HG03196 (cell line): ENCODE data around the gene LPCAT1.

Experiments used
- ATAC-seq: cut with Tn5 transposase; IDR thresholded peaks from one replicate; pipeline ENCODE4 v1.9.1; 2021; ENCODE audit not compliant: unreplicated experiment

Gene LPCAT1

GRCh38 chr5:1445689-1446601 lies 77.8 kb downstream of the LPCAT1 start:
- ATAC-seq, result no peak

- no peak for ATAC-seq
Measured at GRCh38 chr5:1445313-1445688, 78.5 kb downstream of the LPCAT1 start, which contains the start of gene SLC6A3. Gene SLC6A3 (minus strand): TSS chr5:1445440. CDS start chr5:1443197, 2,243 bp downstream.

- ATAC-seq, result no peak
Measured at GRCh38 chr5:1444361-1445189, 79.2 kb downstream of the LPCAT1 start.

- ATAC-seq, result no peak
Measured at GRCh38 chr5:1443991-1444360, 79.8 kb downstream of the LPCAT1 start.

GRCh38 chr5:1443171-1443570 lies 80.6 kb downstream of the LPCAT1 start:
- ATAC-seq, result no peak

GRCh38 chr5:1442222-1443145 lies 81.3 kb downstream of the LPCAT1 start:
- ATAC-seq, result no peak

- ATAC-seq, result no peak
Measured at GRCh38 chr5:1441166-1441865, 82.4 kb downstream of the LPCAT1 start.

- no peak for ATAC-seq
Measured at GRCh38 chr5:1440098-1440493, 83.7 kb downstream of the LPCAT1 start.

- no peak for ATAC-seq
Measured at GRCh38 chr5:1439388-1440097, 84.2 kb downstream of the LPCAT1 start.

- ATAC-seq, result no peak
Measured at GRCh38 chr5:1438871-1439270, 84.9 kb downstream of the LPCAT1 start.

- no peak for ATAC-seq
Measured at GRCh38 chr5:1437876-1438559, 85.7 kb downstream of the LPCAT1 start.

GRCh38 chr5:1437226-1437829 lies 86.4 kb downstream of the LPCAT1 start:
- no peak for ATAC-seq

GRCh38 chr5:1436681-1437080 lies 87.1 kb downstream of the LPCAT1 start:
- no peak for ATAC-seq

GRCh38 chr5:1436036-1436435 lies 87.7 kb downstream of the LPCAT1 start:
- no peak for ATAC-seq

GRCh38 chr5:1435369-1435768 lies 88.4 kb downstream of the LPCAT1 start:
- ATAC-seq, result no peak

GRCh38 chr5:1432296-1432695 lies 91.5 kb downstream of the LPCAT1 start:
- no peak for ATAC-seq

- no peak for ATAC-seq
Measured at GRCh38 chr5:1431896-1432295, 91.9 kb downstream of the LPCAT1 start.

GRCh38 chr5:1431021-1431811 lies 92.5 kb downstream of the LPCAT1 start:
- no peak for ATAC-seq
